Measurements from ENCODE around the gene ADCY2.

- TF ChIP-seq CTCF (IDR thresholded peaks at IDR 0.05; ENCODE audit: low read depth, low read length, poor library complexity, severe bottlenecking) (no peak), EZH2phosphoT487 (IDR thresholded peaks at IDR 0.05; ENCODE audit: borderline replicate concordance, low read length) (no peak)
Measured at GRCh38 chr5:7642029-7642428, 246.1 kb downstream of the ADCY2 start.

Measured in DOHH2 (cell line).